ENCODE results near the gene TEX53. TPM values are rescaled to one million over a fixed set of nuclear protein-coding genes. Genes with fewer than 3 reads are reported as not detected.

The TEX53 gene
- total RNA-seq, 1 donor from 2014 or later, result not detected

DNA sequence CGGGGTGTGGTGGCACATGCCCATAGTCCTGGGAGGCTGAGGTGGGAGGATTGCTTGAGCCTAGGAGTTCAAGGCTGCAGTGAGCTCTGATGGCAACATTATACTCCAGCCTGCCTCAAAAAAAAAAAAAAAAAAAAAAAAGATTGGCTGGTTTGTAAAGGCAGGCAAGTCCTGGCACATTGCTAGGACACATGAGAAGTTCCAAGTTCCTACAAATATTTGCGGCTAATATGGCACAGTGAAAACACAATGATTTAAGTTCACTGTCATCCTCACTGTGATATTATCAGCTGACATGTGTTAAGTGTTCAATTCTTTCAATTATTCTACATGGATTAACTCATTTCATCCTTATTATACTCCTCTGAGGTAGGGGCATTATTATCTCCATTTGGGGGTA lies 26.4 kb downstream of the TEX53 start:
- no peaks in the 10 kb centered on the region for H3K36me3 ChIP-seq (ENCODE audit: control insufficient read depth, insufficient read depth, low read length)
- DNase-seq (ENCODE audit: low read depth), result no peak
- no peaks in the 10 kb centered on the region for H3K27me3 ChIP-seq (ENCODE audit: control insufficient read depth, insufficient read depth, low read length)
- TF ChIP-seq, protein P1, sequence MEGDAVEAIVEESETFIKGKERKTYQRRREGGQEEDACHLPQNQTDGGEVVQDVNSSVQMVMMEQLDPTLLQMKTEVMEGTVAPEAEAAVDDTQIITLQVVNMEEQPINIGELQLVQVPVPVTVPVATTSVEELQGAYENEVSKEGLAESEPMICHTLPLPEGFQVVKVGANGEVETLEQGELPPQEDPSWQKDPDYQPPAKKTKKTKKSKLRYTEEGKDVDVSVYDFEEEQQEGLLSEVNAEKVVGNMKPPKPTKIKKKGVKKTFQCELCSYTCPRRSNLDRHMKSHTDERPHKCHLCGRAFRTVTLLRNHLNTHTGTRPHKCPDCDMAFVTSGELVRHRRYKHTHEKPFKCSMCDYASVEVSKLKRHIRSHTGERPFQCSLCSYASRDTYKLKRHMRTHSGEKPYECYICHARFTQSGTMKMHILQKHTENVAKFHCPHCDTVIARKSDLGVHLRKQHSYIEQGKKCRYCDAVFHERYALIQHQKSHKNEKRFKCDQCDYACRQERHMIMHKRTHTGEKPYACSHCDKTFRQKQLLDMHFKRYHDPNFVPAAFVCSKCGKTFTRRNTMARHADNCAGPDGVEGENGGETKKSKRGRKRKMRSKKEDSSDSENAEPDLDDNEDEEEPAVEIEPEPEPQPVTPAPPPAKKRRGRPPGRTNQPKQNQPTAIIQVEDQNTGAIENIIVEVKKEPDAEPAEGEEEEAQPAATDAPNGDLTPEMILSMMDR (IDR thresholded peaks at IDR 0.05; ENCODE audit: insufficient read depth, low read length, poor library complexity, severe bottlenecking), result no peak
- no peak overlapping the region for H3K4me3 ChIP-seq (ENCODE audit: low read depth, low read length)

DNA sequence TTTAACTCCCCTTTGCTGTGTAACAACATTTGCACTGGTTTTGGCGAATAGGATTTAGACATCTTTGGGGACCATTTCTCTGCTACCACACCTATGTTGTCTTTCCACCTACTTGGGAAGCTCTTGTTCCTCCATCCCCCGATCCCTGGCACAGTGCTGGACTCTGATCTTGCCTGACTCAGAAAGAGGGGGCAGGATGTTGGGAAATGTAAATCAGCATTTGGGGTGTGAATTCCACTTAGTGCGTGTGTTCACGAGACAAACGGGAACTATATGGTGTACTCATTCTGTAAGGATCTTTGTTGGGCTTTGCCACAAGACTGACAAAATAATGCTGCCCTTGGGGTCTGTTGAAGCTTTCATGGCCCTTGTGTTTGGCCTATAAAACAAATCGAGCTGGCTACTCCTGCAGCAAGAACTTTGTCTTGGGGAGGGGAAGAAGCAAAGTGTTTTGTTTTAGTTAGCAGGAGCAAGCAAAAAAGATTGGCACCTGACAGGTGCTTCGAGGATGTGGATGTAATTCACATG lies 28.0 kb downstream of the TEX53 start:
- H3K36me3 ChIP-seq (ENCODE audit: control insufficient read depth, insufficient read depth, low read length), result no peaks in the 10 kb centered on the region
- no peaks in the 10 kb centered on the region for H3K27me3 ChIP-seq (ENCODE audit: control insufficient read depth, insufficient read depth, low read length)
- no peak for DNase-seq (ENCODE audit: low read depth)
- TF ChIP-seq, protein P1 (IDR thresholded peaks at IDR 0.05; ENCODE audit: insufficient read depth, low read length, poor library complexity, severe bottlenecking), result no peak
- no peak overlapping the region for H3K4me3 ChIP-seq (ENCODE audit: low read depth, low read length)

DNA sequence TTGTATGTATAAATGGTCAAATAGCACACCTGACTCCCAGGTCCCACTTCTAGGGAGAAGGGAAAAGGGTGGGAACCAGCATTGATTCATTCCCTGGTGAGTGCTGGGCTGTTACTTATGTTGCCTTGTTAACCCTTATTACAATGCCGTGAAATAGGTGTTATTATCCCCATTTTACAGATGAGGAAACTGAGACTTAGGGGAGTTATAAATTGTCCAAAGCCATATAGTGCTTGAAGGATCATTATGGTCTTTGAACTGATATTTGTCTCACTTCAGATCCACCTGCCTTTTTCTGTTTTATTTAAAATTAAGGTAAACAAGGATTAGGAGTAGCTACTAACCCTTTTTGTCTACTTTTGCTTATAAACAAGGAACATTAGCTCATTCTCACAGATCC lies 30.1 kb downstream of the TEX53 start:
- TF ChIP-seq, protein P1 (IDR thresholded peaks at IDR 0.05; ENCODE audit: insufficient read depth, low read length, poor library complexity, severe bottlenecking), result no peak
- H3K4me3 ChIP-seq (ENCODE audit: low read depth, low read length), result no peak overlapping the region

DNA sequence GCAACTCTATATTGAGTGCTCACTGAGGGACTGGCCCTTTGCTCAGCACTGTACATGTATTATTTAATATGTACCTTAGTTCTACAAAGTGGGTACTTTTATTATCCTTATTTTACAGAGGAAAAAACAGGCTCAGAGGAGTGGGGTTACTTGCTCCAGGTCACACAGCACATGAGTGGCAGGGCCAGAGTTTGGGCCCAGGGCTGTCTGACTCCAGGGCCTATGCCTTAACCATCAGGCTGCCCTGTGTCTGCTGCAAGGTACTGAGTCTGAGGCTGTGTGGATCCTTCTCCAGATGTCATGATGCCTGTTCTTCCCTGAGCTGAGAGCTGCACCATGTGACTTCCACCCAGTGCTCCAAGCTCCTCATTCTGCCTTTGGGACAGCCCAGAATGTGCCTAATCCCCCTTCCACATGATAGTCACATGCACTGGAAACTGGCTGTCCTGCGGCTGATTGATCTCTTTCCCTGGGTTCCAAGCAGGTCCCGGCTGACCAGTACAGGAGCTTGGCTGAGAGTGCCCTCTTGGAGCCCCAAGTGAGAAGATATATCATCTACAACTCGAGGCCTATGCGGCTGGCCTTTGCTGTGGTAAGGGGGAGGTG lies 31.1 kb downstream of the TEX53 start:
- TF ChIP-seq, protein P1 (IDR thresholded peaks at IDR 0.05; ENCODE audit: insufficient read depth, low read length, poor library complexity, severe bottlenecking), result no peak
- no peaks in the 10 kb centered on the region for H3K27me3 ChIP-seq (ENCODE audit: control insufficient read depth, insufficient read depth, low read length)
- no peak overlapping the region for H3K4me3 ChIP-seq (ENCODE audit: low read depth, low read length)
- DNase-seq (ENCODE audit: low read depth), result no peak
- no peaks in the 10 kb centered on the region for H3K36me3 ChIP-seq (ENCODE audit: control insufficient read depth, insufficient read depth, low read length)

More for the DNA sequence above, 30.1 kb downstream of the TEX53 start:
- DNase-seq (ENCODE audit: low read depth), result no peak
- Histone ChIP-seq H3K36me3 (ENCODE audit: control insufficient read depth, insufficient read depth, low read length) (no peaks in the 10 kb centered on the region), H3K27me3 (ENCODE audit: control insufficient read depth, insufficient read depth, low read length) (no peaks in the 10 kb centered on the region)

DNA sequence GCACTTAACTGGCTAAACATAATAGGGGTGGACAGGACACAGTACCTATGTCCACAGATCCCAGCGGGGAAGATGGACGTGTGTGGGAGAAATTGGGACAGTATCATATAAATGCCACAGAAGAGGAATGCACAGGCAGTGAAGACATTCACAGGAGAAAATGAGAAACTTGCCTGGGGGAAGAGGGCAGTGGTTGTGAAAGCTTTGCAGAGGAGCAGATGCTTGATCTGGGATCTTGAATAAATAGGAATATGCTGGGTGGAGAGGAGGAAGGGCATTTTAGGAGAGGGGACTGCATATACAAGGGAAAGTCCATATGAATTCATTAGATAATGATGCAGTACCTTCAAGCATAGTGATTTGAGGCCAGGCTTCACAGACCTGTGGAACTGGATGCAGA lies 32.9 kb downstream of the TEX53 start:
- TF ChIP-seq, protein P1 (IDR thresholded peaks at IDR 0.05; ENCODE audit: insufficient read depth, low read length, poor library complexity, severe bottlenecking), result no peak

More for the DNA sequence above, 32.9 kb downstream of the TEX53 start:
- Histone ChIP-seq H3K27me3 (ENCODE audit: control insufficient read depth, insufficient read depth, low read length) (no peaks in the 10 kb centered on the region), H3K36me3 (ENCODE audit: control insufficient read depth, insufficient read depth, low read length) (no peaks in the 10 kb centered on the region), H3K4me3 (ENCODE audit: low read depth, low read length) (no peak overlapping the region)
- DNase-seq (ENCODE audit: low read depth), result no peak
